SU-DHL-6 (cell line): ENCODE measurements around the gene EIF3K.

Experiments
- CTCF ChIP-seq: fragments of 200-600 bp; sonication (generic); IDR thresholded peaks from one replicate; pipeline ENCODE4 v1.5.1; 2017; ENCODE audit warnings: antibody characterized with exemption, mild to moderate bottlenecking, low read length, moderate library complexity; ENCODE audit not compliant: insufficient read depth, poor library complexity, severe bottlenecking
- EZH2phosphoT487 ChIP-seq: fragments of 200-600 bp; sonication (generic), shearing (Covaris generic); conservative IDR thresholded peaks from 2 replicates; pipeline ENCODE4 v1.6.1; 2018; ENCODE audit warnings: mild to moderate bottlenecking, antibody characterized with exemption, low read length, moderate library complexity, mixed read lengths

- TF ChIP-seq CTCF (no peak), EZH2phosphoT487 (no peak)
Observed at GRCh38 chr19:38682872-38683392, 63.9 kb downstream of the EIF3K start.
